GM19452 (cell line): Measurements from ENCODE around the gene AGPAT4.

Experiments used
- ATAC-seq: cut with Tn5 transposase; IDR thresholded peaks from one replicate; pipeline ENCODE4 v1.9.1; 2021; ENCODE audit not compliant: unreplicated experiment

AGPAT4 gene

GRCh38 chr6:161142957-161143296, 130.9 kb downstream of the AGPAT4 start:
- no peak for ATAC-seq

GRCh38 chr6:161141173-161141572, 132.7 kb downstream of the AGPAT4 start:
- ATAC-seq: no peak

GRCh38 chr6:161140554-161140875, 133.3 kb downstream of the AGPAT4 start:
- ATAC-seq: no peak

- no peak for ATAC-seq
These were observed 133.9 kb downstream of the AGPAT4 start for GRCh38 chr6:161139766-161140553.

- ATAC-seq: no peak
These were observed 134.5 kb downstream of the AGPAT4 start for GRCh38 chr6:161139304-161139765.

- ATAC-seq: no peak
These were observed 135.1 kb downstream of the AGPAT4 start for GRCh38 chr6:161138543-161139303.

GRCh38 chr6:161137839-161138542, 135.9 kb downstream of the AGPAT4 start:
- no peak for ATAC-seq

GRCh38 chr6:161137320-161137719, 136.5 kb downstream of the AGPAT4 start:
- no peak for ATAC-seq

- ATAC-seq: no peak
These were observed 137.2 kb downstream of the AGPAT4 start for GRCh38 chr6:161136655-161137054.

- no peak for ATAC-seq
These were observed 137.9 kb downstream of the AGPAT4 start for GRCh38 chr6:161135695-161136591.

- no peak for ATAC-seq
These were observed 139.1 kb downstream of the AGPAT4 start for GRCh38 chr6:161134550-161135298.

GRCh38 chr6:161133963-161134362, 139.9 kb downstream of the AGPAT4 start:
- no peak for ATAC-seq

- ATAC-seq: no peak
These were observed 141.5 kb downstream of the AGPAT4 start for GRCh38 chr6:161132384-161132783.

GRCh38 chr6:161130967-161131766, 142.7 kb downstream of the AGPAT4 start:
- ATAC-seq: no peak

GRCh38 chr6:161130541-161130940, 143.3 kb downstream of the AGPAT4 start:
- ATAC-seq: no peak

GRCh38 chr6:161128680-161129196, 145.1 kb downstream of the AGPAT4 start:
- ATAC-seq: no peak

- ATAC-seq: no peak
These were observed 145.6 kb downstream of the AGPAT4 start for GRCh38 chr6:161128230-161128629.

- ATAC-seq: no peak
These were observed 146.7 kb downstream of the AGPAT4 start for GRCh38 chr6:161127071-161127740.
